DOHH2 (cell line): ENCODE results near the gene HNRNPH2.

Experiments
- EZH2phosphoT487 ChIP-seq: fragments of 200-600 bp; sonication (generic); IDR thresholded peaks from 2 replicates; pipeline ENCODE4 v1.6.1; 2017; ENCODE audit warnings: borderline replicate concordance, mild to moderate bottlenecking, antibody characterized with exemption, low read length, moderate library complexity, mixed read lengths
- TF ChIP-seq, protein P1 (sequence below): fragments of 200-600 bp; sonication (generic); IDR thresholded peaks from one replicate; pipeline ENCODE4 v1.5.1; 2014; ENCODE audit warnings: antibody characterized with exemption, mild to moderate bottlenecking, low read depth, low read length; ENCODE audit not compliant: poor library complexity, severe bottlenecking

GRCh38 chrX:101429934-101430333 lies 21.9 kb downstream of the HNRNPH2 start:
- TF ChIP-seq, protein P1, sequence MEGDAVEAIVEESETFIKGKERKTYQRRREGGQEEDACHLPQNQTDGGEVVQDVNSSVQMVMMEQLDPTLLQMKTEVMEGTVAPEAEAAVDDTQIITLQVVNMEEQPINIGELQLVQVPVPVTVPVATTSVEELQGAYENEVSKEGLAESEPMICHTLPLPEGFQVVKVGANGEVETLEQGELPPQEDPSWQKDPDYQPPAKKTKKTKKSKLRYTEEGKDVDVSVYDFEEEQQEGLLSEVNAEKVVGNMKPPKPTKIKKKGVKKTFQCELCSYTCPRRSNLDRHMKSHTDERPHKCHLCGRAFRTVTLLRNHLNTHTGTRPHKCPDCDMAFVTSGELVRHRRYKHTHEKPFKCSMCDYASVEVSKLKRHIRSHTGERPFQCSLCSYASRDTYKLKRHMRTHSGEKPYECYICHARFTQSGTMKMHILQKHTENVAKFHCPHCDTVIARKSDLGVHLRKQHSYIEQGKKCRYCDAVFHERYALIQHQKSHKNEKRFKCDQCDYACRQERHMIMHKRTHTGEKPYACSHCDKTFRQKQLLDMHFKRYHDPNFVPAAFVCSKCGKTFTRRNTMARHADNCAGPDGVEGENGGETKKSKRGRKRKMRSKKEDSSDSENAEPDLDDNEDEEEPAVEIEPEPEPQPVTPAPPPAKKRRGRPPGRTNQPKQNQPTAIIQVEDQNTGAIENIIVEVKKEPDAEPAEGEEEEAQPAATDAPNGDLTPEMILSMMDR, result no peak
- no peak for TF ChIP-seq EZH2phosphoT487
